ENCODE measurements around the gene BTNL8. TPM values are rescaled to one million over a fixed set of nuclear protein-coding genes. Genes with fewer than 3 reads are reported as not detected.
"Not testable (repeated sequence)": the region's sequence is repeated elsewhere in the genome, so short reads cannot be mapped to it uniquely, and the experiment has no call there.

Gene BTNL8
- total RNA-seq, 1 experiment from 2014 or later = 0.85 TPM

GRCh38 chr5:180889381-180889780 is 9.6 kb upstream of the BTNL8 start (continued):
- TF ChIP-seq ZNF425 (CRISPR knock-in tag; conservative IDR thresholded peaks at IDR 0.05) (no peak), KAT7 (CRISPR knock-in tag; IDR thresholded peaks at IDR 0.05; ENCODE audit: borderline replicate concordance) (no peak), IRF1 (CRISPR knock-in tag; IDR thresholded peaks at IDR 0.05) (no peak), CREM (CRISPR knock-in tag; IDR thresholded peaks at IDR 0.05) (no peak), FOXJ3 (CRISPR knock-in tag; IDR thresholded peaks at IDR 0.05; ENCODE audit: borderline replicate concordance) (no peak), ZNF219 (CRISPR knock-in tag; IDR thresholded peaks at IDR 0.05; ENCODE audit: borderline replicate concordance) (no peak), ERG (CRISPR knock-in tag; IDR thresholded peaks at IDR 0.05) (no peak), TP53 (CRISPR knock-in tag; IDR thresholded peaks at IDR 0.05) (no peak)

GRCh38 chr5:180895330-180895729 is 3.6 kb upstream of the BTNL8 start:
- H3K4me3 Mint-ChIP-seq; CTCF ChIA-PET; H3K27ac Mint-ChIP-seq; H3K36me3 Mint-ChIP-seq; ATAC-seq; H3K4me1 Mint-ChIP-seq; POLR2A ChIA-PET; DNase-seq (ENCODE audit: low spot score): not testable (repeated sequence)
- H3K9me3 Mint-ChIP-seq = peaks cover 39% of the 10 kb centered on the region
- peaks cover 36% of the 10 kb centered on the region for H3K27me3 Mint-ChIP-seq (ENCODE audit: low read depth)

GRCh38 chr5:180900178-180900577 is 1.2 kb downstream of the BTNL8 start:
- ATAC-seq (no peak), DNase-seq (ENCODE audit: low spot score) (no peak)
- Mint-ChIP-seq H3K9me3 (peaks cover 12% of the 10 kb centered on the region; the same call in 1 of the 2 replicates), H3K27ac (no peak overlapping the region), H3K4me3 (no peak overlapping the region), H3K36me3 (no peaks in the 10 kb centered on the region), H3K27me3 (ENCODE audit: low read depth) (peaks cover 5% of the 10 kb centered on the region; the same call in 1 of the 2 replicates), H3K4me1 (no peaks in the 10 kb centered on the region)
- ChIA-PET POLR2A (no interaction called here), CTCF (interaction anchor here (0.6 kb wide), 1 partner anchor 250 kb away, joined by 7 read pairs; no protein-coding TSS in a partner anchor)
- no peak for TF ChIP-seq NFE2L1 (CRISPR knock-in tag; IDR thresholded peaks at IDR 0.05)
- TF ChIP-seq GTF2I (CRISPR knock-in tag; conservative IDR thresholded peaks at IDR 0.05) = no peak
- TF ChIP-seq IRF2 (CRISPR knock-in tag; IDR thresholded peaks at IDR 0.05; ENCODE audit: borderline replicate concordance, low read depth) = no peak
- TF ChIP-seq MYBL2 (CRISPR knock-in tag; IDR thresholded peaks at IDR 0.05) = no peak
- TF ChIP-seq PRRX2 (CRISPR knock-in tag; IDR thresholded peaks at IDR 0.05) = no peak
- TF ChIP-seq AR (CRISPR knock-in tag; IDR thresholded peaks at IDR 0.05) = no peak
- TF ChIP-seq CREB1 (CRISPR knock-in tag; IDR thresholded peaks at IDR 0.05) = no peak
- no peak for TF ChIP-seq JAZF1 (CRISPR knock-in tag; IDR thresholded peaks at IDR 0.05)
- TF ChIP-seq TEAD1 (CRISPR knock-in tag; IDR thresholded peaks at IDR 0.05) = no peak
- no peak for TF ChIP-seq ZNF423 (CRISPR knock-in tag; IDR thresholded peaks at IDR 0.05)
